NCI-H187 (cell line): ENCODE results near the gene RPS19.
"Not testable (repeated sequence)": the region's sequence is repeated elsewhere in the genome, so short reads cannot be mapped to it uniquely, and the experiment has no call there.

Source experiments
- DNase-seq, 2 experiments: peaks; one replicate each; lab custom pipeline; 2025; lab: John Stamatoyannopoulos, UW

RPS19 gene

DNA sequence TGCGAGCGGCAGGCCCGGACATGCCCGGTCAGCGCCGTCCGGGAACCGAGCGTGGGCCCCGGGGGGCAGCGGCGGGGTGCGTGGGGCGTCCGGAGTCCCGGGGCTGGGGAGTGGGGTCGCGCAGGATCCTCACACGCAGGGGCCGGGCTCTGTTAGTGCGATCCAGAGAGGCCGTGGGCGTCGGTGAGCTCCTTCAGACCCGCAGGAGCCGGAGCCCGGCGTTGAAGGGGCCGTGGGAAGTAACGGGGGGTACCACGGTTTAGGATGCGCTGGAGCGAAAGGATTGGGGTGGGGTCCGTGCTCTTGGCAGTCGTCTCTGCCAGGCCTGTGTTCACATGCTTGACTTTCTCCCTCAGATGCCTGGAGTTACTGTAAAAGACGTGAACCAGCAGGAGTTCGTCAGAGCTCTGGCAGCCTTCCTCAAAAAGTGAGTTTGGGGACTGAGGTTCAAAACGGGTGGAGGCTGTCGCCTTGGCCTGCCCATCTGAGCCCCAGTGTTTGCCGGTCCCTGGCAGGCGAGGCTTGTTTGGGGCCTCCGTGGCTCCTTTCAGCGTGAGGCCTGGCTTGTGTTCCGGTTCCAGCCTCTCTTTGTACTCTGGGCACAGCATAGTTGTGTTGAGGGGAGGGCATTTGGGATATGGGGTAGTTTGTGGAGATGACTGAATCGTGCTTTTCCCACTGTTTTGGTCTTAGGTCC lies 512 bp downstream of the RPS19 start:
- DNase-seq, result no peak

DNA sequence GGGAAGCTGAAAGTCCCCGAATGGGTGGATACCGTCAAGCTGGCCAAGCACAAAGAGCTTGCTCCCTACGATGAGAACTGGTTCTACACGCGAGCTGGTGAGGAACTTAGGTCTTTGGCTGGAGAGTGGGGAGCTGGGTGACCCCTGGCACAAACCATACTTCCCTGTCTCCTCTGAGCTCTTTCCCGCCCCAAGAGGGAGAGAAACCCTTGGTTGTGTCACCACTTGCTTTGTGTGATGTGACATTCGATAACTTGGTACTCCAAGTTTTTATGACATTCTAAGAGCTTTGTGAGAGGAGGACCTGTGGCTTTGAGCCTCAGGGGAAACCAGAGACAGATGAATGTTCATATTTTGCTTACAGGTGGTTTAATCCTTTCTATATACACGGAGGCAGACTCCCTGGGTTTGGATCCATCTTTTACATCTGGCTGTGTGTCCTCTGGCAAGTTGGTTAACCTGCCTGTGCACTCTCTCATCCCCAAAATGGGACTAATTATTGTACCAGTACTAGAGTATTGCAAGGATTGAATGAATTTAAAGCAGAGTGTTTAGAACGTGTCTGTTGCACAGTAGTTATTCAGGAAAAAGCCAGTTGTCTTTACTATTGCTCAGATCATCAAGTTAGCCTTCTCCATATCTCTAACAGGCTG lies 1.2 kb downstream of the RPS19 start:
- DNase-seq, result peak; percentile 23 to 62

DNA sequence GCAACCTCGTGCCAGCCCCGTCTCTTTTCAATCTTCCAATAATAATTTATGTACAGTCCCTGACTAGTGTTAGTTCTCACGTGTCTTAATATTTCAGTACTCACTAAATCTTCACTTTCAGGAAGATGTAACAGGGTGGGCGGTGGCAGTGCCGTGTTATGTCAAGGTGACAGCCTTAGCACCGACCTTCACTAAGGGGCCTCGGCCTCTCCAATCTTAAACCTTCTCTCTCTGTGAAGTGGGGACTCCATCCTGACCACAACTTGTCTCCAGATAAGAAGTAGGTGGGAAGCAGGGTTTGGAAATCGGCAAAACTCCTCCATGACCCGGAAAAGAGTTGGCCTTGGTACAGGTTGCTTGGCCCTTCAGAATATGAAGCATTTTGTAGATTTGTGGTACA lies 1.8 kb downstream of the RPS19 start:
- no peak for DNase-seq

DNA sequence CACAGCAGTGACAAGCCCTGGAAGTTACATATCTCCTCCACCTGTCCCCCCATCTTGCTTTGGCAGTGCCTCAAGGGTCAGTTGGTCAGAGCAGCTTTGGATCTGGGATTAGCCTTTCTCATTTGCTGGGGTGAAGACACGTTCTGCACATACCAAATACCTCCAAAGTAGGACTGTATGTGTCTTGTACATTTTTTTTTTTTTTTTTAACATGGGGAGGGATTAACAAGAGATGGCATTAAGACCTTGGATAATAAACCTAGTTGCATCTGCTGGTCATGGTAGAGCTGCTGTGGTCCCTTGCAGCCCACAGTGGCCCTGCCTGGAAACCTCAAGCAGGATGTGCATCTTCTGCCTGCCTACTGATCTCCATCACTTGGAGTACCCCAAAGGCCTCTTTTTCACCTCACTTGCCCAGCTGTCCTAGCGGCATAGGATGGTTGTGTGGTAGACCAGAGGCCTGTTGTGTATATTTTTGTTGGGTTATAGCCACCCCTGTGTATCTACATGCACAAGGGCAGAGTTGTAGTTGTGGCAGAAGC lies 2.5 kb downstream of the RPS19 start:
- no peak for DNase-seq

DNA sequence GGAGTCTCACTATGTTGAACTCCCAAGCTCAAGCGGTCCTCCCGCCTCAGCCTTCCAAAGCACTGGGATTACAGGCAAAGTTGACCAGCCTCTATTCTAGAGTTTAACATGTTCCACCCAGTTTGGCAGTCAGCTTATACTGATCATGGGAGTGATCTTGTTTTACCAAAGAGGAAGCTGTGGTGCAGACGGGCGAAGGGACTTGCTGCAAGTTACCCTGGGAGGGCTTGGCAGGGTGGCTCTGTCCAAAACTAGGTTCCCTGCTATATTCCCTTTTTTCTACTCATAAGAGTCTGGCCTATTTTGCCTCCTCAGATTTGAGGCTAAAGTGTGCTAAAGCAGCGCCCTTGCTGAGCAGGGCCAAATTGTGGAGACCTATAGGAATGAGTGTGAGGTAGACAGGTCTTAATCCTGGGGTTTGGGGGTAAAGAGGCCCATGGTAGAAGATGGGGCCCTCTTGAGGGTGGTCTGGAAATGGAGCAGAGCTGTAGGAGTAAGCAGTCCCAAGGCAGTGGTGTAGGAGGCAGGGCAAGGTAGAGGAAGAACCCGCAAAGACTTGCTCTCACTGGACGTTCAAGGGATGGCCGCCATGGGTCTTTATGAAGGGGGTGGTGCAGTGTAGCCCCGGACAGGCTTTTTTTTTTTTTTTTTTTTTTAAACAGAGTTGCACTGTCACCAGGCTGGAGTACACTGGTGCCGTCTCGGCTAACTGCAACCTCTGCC lies 3.3 kb downstream of the RPS19 start:
- no peak for DNase-seq

DNA sequence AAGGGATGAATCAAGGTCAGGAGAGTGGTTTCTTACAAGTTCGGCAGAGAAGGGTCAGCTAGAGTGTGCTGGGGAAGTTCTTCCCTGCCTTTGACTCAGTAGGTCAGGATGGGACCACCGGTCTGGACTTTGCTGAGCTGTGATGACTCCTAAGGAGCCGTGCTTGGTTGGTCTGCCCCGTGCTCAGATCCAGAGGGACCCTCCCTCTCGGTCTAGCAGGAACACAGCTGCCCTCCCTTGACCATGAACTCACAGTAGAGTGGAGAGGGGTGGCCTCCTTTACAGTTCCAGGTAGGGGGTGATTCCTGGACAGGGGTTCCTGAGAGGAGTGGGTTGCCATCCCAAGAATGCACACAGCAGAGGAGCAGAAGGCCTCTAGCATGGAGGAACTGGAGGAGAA lies 4.3 kb downstream of the RPS19 start:
- DNase-seq, result no peak

DNA sequence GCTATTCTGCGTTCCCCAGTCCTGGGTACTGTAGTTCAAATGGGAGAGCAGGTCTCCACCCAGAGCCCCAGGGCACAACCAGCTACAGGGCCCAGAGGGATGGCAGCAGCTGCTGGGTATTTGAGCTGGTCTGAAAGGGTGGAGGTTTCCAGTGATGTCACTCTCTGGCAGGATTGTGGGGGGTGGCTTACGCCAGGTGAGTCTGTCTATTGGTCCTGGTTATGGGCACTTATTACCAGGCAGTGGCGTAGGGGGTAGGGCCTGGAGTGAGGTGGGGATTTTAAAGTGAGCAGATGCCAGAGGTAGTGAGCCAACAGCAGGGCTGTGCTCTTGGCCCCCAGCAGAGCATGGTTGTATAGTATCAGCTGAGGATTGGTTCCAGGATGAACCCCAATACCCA lies 6.2 kb downstream of the RPS19 start:
- DNase-seq, result no peak

DNA sequence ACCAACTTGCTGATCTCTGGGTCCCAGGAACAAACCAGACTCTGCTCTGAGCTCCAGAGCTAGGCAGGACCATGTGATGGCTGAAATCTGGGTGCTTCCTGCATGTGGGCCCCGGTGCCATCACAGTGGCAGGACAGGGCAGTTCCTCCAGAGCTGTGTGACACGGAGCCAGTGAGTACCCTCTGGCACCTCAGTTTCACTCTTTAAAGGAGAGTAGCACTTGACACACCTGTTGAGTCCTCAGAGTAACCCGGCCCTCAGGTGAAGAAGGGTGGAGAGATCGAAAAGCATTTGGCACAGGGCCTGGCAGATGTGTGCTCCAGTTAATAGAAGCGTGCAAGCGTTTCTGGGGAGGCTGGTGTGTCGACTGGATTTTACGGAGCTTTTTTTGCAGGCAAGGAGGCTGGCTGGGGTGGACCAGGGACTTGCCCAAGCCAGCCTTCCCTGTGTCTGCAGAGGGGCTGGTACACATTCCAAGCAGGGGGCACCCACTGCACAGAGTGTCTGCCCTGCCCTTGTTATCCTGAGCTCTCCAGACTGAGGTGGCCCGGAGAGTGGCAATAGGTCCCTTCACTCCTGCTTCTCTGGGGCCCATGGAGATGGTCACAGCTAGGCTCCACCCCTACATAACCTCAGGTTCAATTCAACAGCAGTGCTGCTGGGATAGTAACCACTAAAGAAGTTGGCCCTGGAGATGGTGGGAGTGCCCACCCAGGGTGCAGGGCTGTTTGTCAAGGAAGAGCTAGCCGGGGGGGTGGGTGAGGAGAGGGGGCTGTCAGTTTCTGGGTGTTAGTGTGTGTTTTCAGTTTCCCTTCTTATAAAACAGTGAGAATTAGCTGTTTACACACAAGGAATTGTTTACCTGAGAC lies 8.3 kb downstream of the RPS19 start:
- DNase-seq, result peak; percentile 38 to 61

DNA sequence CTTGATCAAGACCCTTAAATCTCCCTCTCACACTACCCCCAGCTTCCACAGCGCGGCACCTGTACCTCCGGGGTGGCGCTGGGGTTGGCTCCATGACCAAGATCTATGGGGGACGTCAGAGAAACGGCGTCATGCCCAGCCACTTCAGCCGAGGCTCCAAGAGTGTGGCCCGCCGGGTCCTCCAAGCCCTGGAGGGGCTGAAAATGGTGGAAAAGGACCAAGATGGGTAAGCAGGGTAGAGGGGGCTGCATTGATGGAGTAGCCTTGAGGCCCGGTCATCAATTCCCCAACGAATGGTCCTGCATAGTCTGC lies 8.9 kb downstream of the RPS19 start:
- DNase-seq, result no peak

DNA sequence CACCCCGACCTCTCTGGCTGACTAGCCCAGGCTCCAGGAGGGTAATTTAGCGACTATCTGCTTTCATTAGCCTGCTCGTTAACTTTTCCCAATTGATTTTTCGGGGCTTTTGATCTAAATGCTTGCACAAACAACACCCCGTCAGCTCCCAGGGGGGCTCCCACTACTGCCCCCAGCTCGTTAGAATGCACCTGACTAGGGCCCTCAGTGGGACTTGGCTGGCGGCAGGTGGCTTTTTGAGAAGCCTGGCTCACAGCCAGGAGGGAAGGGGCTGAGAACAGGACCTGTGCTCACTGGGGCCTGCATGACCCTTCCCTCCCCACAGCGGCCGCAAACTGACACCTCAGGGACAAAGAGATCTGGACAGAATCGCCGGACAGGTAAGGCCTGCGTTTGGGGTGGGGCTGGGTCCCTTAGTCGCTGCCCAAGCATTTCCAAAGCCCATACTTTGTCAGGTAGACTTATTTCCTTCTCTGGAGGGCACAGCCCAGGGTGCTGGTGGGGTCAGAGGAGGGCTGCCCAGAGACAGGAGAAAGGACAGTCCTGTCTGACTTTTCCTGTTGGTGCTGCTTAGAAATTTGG lies 9.4 kb downstream of the RPS19 start:
- no peak for DNase-seq

DNA sequence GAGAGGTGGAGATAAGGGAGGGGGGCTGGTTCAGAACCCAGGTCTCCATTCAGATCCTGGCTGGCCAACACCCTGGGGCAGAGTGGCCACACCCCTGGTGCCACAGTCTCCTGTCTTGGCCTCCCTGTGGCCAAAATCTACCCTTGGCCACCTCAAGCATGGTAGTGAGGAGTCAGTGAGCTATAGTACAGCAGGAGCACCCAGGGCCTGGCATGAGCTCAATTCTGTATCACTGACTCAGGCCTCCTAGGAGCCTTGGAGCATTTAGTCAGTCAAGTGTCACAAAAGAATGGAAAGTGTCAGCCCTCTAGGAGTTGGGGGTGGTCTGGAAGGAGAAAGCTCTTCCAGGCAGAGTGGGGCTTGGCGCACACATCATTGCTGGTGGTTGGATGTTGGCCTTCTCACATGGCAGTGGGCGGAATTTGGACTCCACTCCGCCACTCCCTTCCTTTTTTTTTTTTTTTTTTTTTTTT lies 10.4 kb downstream of the RPS19 start:
- no peak for DNase-seq

DNA sequence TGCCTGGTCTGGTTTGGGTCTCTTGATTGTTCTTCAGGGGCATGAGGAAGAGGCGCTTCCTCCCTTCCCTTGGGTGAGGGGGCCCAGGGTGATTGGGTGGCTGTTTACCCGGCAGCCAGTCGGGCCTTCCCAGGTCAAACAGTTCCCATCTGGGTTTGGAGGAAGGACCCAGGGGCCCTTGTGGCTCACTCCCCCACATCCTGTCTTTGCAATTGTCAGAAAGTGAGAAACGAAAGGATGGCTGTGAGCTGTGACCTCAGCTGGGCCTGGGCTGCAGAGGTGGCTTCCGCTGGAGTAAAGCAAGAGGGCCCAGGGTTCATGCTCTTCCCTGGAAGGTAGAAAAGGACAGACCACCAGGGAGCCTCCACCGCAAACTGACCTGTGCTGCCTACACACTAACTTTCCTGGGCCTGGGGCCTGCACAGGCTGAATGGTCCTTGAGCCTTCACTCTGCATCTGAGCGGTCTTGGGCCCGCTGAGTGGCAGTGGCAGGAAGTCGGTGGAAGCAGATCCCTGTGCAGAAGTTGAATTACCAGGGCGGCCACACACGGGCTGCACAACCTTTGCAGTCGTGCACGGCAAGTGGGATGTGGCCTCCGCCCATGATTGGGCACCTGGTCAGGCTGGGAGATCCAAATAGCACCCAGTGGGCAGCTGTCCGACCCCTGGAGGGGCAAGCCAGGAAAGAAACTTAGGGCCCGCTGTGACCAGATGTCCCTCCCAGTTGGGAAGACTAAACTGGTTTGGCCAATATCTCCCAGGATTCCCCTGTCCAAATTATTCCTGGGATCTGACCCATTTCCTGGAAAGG lies 11.7 kb downstream of the RPS19 start:
- DNase-seq, result no peak

DNA sequence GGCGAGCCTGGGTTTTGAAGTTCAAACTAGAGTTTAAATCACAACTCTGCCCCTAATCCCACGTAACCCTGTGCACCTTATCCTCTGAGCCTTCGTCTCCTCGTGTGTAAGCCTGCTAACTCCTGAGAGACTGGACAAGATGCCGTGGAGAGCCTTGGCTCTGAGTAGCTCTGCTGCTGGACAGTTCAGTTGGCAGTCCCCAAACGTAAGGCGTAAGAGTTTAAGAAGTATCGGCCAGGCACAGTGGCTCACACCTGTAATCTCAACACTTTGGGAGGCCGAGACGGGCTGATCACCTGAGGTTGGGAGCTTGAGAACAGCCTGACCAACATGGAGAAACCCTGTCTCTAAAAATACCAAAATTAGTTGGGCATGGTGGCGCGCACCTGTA lies 12.3 kb downstream of the RPS19 start:
- no peak for DNase-seq

DNA sequence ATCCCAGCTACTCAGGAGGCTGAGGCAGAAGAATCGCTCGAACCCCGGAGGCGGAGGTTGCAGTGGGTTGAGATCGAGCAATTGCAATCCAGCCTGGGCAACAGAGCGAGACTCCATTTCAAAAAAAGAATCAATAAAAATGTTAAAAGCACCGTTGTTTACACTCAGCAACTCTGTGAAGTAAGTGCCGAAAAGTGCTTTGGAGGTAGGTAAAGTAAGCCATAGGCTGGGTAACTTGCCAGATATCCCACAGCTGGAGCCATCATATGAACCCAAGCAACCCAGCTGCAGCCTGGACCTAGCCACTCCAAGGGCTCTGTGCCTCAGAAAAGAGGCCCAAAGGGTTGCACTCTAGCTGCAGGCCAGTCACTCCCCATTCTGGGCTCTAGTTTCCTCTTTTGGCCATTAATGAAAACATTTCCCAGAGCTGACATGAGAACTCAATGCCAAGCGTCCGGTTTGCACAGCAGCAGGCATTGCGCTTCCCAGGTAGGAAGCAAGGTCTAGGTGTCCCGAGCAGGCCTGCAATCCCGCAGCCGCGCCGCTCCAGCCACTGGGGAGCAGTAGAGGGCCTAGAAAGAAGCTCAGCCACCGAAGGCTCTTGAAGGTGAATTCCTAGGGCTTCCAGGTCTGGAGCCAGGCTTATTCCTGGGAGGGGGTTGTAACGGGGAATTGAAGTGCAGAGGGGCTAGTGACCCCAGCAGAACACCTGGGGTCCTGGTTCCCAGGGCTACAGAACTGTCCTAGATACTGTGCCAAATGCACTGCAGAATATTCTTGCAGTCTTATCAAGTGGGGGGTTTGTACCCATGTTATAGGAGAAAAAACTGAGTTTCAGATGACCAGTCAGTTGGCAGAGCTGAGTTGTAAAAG lies 13.0 kb downstream of the RPS19 start:
- peak; percentile 33 to 61 for DNase-seq

DNA sequence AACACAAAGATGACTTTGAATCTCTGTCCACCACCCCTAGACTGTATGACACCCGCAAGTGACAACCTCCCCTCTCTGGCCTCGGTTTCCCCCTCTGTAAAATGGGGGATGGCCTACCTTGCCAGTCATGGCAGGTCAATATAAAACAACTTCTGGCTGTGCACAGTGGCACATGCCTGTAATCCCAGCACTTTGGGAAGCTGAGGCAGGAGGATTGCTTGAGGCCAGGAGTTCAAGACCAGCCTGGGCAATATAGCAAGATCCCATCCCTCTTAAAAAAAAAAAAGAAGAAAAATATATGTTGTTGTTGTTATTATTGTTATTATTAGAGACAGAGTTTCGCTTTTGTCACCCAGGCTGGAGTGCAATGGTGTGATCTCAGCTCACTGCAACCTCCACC lies 15.9 kb downstream of the RPS19 start:
- not testable (repeated sequence) for DNase-seq

DNA sequence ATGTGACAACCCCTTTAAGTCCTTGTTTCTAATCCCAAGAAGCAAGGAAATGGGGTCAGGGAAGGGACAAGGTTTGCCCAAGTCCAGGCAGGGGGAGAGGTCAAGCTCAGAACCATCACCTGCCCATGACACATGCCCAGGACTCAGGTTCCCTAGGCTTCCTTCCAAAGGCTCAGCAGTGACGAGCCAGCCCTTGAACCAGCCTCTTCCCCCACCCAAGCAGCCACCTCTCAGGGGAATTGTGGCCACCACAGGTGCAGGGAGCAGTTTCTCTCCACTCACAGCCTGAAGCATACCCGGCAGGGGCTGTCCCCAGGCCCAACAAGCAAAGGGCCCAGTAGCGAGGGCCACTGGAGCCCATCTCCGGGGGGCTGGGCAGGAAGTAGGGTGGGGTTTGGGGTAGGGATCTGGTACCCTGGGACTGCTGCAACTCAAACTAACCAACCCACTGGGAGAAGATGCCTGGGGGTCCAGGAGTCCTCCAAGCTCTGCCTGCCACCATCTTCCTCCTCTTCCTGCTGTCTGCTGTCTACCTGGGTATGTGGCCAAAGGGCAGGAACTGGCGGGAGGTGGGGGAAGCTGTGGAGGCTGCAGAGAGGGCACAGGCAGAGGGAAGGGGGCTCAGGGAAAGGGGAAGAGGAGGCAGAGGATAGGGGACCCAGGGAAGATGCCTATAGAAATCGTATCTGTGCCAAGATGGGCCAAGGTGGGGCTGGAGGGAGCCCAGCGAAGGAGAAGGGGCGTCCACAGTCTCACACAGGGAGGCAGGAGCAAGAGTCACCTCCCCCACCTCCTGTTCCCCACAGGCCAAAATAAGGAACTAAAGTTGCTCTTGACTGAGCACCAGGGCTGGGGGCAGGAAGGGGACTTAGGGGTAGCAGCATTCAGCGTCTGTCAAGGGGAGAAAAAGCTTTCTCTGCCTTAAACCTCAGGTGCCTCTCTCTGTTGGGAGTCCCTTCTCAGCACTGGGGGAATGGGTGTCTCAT lies 17.1 kb downstream of the RPS19 start, which contains the start of gene CD79A:
Gene CD79A, plus strand, starts transcription at position 433 of the 986 bp plus-strand sequence. Its CDS starts 26 bp downstream, at position 459.
- DNase-seq, result no peak

DNA sequence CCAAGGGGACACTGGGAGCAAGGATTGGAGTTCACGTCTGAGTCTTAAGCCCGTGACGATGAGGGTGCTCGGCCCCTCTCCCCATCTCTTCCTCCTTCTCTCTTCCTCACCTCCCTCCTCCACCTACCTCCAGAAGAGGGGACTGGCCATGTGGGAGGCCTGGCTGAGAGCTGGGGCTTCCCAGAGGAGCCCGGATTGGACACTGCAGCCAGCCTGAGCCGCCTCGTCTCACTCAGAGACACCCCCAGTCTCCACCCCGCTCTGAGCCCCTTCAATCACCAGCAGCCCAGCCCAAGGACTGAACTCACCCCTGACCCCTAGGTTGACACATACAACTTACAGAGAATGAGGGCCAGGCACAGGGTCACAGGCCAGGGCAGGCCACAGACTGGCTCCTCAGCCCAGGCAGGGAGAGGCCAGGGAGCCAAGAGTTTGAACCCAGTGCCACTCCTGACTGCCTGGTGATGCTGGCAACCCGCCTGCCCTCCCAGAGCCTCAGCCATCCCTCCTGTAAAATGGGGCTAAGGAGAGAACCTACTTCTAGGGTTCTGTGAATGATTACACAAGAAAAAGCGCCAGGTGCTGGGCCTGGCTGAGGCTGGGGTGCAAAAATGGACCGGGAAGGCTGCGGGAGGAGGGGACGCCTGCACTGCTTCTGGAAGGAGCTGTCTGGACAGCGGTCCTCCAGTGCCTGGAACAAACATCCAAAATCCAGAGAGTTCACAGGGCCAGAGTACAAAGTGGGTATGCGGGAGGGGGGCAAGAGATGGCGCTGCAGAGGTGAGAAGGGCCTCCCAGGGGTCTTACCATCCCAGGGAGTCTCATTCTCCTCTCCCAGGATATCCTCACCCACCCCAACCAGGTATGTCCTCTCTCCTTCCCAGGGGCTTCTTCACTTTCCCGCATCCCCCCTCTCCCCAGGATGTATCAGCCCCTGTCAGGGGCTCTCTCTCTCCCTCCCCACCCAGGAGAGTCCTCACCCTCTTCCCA lies 18.2 kb downstream of the RPS19 start:
- DNase-seq, result no peak
